HG02870 (cell line): ENCODE measurements around the gene KLHL21.

Experiments
- ATAC-seq: cut with Tn5 transposase; IDR thresholded peaks from one replicate; pipeline ENCODE4 v1.9.1; 2021; ENCODE audit warnings: mild to moderate bottlenecking, moderate library complexity; ENCODE audit not compliant: unreplicated experiment

Gene KLHL21

GRCh38 chr1:6625584-6626149 is 23.0 kb upstream of the KLHL21 start:
- ATAC-seq = no peak

DNA sequence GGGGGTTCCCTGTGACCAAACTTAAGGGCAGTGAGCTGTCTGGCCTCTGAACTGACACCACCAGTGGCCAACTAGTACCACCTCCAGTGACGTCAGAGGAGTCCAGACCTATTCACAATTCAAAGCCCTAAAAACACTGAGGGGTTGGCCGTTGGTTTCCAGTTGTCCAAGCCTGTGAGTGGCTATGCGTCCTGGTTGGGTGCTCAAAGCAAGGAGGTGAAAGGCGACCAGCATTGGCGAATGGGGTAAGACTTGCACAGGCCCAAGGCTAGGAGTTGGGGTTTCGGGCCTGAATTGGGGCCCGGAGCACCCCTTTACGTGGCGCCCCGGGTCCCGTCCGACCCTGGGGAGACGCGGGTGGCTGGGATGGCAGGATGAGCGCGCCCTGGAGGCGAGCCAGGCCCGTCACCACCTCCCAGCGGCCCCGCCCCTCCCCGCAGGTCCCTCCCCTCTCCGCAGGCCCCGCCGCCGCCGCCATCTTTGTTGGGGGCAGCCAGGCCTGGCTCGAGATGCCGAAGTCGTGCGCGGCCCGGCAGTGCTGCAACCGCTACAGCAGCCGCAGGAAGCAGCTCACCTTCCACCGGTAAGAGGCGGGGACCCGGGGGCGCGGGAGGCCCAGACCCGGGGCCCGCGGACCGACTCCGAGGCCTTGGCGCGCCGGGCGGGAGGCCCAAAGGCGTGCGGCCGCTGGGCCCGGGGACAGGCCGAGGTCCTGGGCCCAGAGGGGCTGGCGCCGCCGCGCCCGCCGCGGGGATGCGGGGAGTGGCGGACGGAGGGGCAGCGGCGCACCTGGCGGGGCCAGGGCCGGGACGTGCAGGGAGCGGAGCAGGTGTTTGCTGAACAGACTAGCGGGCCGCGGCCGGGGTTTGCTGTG is 22.3 kb upstream of the KLHL21 start, which contains the start of gene THAP3:
TSS of gene THAP3 (plus strand) at position 159 of the 874 bp plus-strand sequence. CDS start at position 510, 351 bp downstream.
- peak; percentile 64 for ATAC-seq

GRCh38 chr1:6623269-6623965 is 20.7 kb upstream of the KLHL21 start:
- no peak for ATAC-seq

- ATAC-seq = no peak
Measured at GRCh38 chr1:6622396-6623152, 19.9 kb upstream of the KLHL21 start.

DNA sequence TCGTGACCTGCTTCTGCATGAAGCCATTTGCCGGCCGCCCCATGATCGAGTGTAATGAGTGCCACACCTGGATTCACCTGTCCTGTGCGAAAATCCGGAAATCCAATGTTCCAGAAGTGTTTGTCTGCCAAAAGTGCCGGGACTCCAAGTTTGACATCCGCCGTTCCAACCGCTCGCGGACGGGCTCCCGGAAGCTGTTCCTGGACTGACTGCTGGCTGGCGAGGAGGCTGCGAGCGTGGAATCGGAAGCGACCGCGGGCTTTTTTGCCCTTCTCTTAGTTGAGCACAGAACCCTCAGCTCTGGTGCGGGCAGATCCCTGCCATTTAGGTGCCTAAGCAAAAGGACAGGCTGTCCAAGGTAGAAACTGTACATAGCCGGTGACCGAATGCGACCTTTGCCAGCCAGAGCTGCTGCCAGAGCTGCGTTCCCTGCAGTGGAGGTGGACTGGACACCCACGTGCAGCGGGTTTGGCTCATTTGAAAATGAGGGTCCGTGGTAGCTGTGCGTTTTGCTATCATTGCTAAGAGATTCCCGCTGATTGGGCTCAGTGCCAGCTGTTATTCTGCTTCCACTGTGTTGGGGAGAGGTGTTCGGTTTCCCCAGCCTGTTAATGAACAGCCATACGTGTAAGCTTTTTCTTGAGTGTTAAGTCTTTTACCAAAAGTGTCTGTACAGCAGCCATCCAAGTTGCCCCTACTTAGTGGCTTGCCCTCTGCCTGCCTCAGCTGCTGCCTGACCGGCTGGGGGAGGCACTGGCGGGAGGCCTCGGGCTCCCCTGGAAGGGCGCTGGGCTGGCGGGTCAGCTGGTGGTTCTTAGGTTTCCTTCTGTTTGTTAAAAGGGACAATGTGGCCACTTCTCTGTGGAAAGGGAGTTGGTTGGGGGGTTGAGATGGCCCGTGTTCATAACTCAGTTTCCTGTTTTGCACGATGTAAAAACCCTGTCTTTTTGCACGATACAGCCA is 19.0 kb upstream of the KLHL21 start:
- no peak for ATAC-seq

DNA sequence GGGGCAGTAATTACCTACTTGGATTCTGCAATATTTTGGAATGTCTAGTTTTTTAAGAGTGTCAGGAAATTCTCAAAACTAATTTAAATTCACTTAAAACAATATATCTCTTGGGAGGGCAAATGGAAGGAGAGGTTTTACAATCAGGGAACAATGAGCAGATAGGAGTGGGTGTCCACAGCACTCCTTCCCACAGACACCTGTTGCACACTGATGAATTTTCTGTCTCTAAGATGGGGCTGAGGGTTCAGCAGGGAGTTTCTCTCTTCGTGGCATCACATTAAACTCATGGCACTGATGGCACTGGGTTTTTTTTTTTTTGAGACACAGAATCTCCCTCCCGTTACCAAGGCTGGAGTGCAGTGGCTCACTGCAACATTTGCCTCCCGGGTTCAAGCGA is 16.4 kb upstream of the KLHL21 start:
- no peak for ATAC-seq

DNA sequence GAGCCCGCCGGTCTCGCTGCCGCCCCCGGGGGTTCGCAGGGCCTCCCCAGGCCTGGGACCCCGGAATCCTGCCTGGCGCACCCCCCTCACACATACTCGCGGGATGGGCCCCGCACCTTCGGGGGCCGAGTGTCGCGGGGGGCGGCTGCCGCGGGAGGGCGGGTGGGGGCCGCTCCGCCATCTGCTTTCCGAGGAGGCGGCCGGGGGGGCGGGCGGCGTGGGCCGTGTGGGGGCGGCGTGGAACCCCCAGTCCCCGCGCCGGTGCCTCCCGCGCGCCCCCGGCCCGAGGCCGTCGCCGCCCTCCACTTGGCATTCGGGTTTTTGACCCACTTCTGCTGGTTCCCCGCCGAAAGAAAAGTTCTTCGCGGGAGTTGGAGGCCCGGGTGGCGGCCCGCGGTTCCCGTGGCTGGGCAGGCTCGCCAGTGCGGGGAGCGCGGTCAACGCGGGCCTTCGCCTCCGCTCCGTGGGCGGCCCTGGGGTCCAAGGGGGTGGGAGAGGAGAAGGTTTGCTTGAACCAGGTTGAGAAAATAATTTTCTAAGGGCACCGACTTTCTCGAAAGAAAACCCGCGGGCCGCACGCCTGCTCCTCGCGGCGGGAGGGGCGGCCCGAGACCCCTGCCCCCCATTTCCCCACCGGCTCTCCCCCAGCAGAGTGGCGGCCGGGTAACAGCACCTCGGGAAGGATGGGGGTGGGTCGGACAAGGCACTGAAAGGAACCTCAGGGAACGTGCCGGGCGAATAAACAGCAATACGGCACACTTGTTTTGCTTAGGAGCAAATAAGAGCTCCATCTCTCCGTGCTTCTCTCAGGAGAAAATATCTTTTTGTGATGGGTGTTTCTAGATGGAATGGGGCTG is 12.5 kb upstream of the KLHL21 start:
- ATAC-seq = no peak

DNA sequence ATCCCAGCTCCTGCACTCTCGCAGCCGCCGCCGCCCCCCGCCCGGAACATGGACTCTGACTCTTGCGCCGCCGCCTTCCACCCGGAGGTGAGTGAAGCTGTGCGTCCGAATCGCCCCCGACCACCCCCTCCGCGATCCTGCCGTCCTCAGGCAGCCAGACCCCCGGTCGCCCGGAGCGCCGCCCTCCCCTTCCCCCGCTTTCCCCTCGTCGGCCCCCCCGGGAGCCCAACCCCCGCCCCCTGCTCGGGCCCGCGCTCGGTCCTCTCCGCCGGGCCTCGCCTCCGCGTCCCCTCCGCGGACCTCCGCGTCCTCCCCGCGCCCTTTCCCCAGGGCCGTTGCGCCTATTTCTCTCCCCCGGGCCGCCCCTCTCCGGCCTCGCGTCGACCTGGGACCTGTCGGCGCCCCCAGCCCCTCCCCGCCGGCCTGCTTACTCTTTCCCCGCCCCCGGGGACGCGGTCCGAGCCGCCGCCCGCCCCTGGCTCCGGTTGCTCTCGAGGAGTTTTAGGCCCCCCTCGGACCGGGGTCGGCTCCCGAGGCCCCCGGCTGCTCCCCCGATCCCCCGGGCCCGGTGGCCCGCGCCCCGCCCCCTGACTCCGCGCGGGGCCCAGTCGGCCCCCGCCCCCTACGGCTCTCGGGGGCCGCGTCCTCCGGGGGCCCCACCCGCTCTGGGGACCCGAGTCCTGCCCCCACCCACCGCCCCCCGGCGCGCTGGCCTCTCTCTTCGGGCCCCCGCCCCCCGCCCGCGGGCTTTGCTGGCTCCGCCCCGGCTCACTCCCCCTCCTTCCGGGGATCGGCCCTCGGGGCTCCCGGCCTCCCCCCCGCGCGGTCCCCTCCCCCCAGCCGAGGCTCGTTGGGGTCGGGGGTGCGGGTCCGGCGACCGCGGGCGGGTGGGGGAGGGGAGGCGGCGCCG is 11.6 kb upstream of the KLHL21 start:
- ATAC-seq = no peak

GRCh38 chr1:6613361-6614018 is 10.8 kb upstream of the KLHL21 start, which contains the start of gene PHF13:
PHF13 (plus strand) TSS chr1:6613731; CDS start chr1:6614067, 336 bp downstream.
- peak; percentile 88 for ATAC-seq

- peak; percentile 35 for ATAC-seq
Measured at GRCh38 chr1:6612641-6613360, 10.1 kb upstream of the KLHL21 start.

GRCh38 chr1:6603915-6604558 is 1.4 kb upstream of the KLHL21 start:
- no peak for ATAC-seq

DNA sequence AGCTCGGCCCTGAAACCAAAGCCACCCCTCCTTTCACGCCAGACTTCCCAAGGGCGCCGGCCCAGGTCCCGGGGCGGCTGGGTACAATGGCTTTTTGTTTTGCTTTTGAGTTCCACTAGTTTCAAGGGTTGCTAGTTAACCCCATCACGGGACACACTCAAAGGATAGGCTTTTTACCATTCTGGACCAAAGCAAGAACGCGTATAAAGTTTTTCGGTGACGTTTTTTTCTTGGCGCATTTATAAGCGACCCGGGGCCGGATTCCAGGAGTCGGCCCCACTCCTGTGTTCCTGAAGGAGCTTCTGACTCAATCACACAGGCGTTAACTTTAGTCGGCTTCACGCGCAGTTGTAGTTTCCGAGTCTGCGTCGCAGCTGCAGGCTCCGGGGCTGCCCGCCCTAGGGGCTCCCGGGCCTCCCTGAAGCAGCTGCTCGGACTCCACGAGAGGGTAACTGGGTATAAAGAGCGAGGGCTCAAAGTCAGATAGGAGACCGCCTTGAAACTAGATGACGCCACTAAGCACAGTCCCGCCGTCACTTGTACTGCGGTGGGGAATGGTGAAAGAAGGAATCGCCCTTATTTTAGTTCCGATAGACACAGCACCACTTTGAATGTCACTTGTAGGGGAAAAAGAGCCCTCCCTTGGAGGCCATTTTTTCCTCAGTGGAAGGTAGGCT is 707 bp upstream of the KLHL21 start:
- ATAC-seq = peak; percentile 23

- ATAC-seq = peak; percentile 29
Measured at GRCh38 chr1:6601923-6602668, 573 bp downstream of the KLHL21 start.

DNA sequence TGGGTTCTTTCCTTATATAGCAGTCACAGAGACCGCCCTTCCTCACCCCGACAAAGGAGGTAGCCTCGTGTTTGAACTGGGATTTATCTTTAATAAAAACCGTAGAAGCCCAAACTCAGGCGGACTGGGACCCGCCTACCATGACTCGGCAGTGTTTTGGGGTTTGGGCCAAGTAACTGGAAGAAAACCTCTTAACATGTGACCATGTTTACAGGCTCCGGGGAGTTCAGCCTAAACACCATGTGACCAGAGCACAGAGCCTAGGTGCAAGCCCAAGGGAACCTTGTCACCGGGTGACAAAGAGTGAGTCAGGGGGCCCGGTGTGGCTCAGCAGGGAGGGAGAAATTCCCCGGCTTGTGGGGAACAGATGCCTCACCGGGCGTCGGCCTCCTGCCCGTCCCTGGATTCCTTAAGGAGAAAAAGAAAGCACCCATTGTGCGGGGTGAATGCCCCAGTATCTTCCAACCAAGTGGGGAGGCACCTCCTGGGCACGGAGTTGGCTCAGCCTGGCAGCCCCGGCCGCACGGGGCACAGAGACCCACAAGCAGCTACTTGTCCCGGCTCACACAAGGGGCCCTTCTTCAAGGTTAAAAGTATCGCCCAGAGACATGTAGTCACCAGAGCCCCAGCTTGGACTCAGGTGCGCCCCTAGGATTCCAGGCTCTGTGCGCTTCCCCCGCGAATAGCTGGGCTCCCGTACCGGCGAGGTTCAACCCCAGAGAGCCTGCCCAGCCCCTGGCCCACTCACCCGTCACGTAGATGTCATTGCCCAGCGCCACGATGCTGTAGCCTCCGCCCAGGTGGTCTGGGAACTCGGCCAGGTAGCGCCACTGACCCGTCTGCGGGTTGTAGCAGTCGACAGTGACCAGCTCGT is 1.4 kb downstream of the KLHL21 start:
- ATAC-seq = peak; percentile 37
